Keratinocyte (primary cell): ENCODE measurements around the gene HDHD5. TPM values are rescaled to one million over a fixed set of nuclear protein-coding genes. Genes with fewer than 3 reads are reported as not detected.

Source experiments
- DNase-seq: peaks from one replicate; pipeline ENCODE4 v3.0.0-alpha.2; 2011; ENCODE audit warnings: low read depth, missing footprints, low spot score
- FAIRE-seq: peaks from 2 replicates; lab custom pipeline; 2011; peaks lifted over from hg19 to GRCh38; lab: Jason Lieb, UNC
- H2AFZ ChIP-seq: 2 replicates; pipeline ENCODE4 v1.6.0; 2012; ENCODE audit warnings: low read length, control low read depth, inconsistent platforms; ENCODE audit not compliant: control insufficient read depth
- H3K27ac ChIP-seq: 2 replicates; pipeline ENCODE4 v1.5.1; 2011; ENCODE audit warnings: low read length; ENCODE audit not compliant: control insufficient read depth, insufficient read depth
- H3K27me3 ChIP-seq: 3 replicates; pipeline ENCODE4 v1.6.0; 2011; ENCODE audit warnings: low read length; ENCODE audit not compliant: control insufficient read depth, insufficient read depth; ENCODE audit errors: extremely low read depth
- H3K36me3 ChIP-seq, 2 experiments: 2 replicates in 1 of 2; 3 replicates in 1 of 2; pipeline ENCODE4 v1.5.1; 2011; ENCODE audit warnings: low read length in 2 of 2, mild to moderate bottlenecking in 1 of 2; ENCODE audit not compliant: control insufficient read depth in 2 of 2, insufficient read depth in 2 of 2; ENCODE audit errors: extremely low read depth in 1 of 2
- H3K4me1 ChIP-seq: 3 replicates; pipeline ENCODE4 v1.5.1; 2011; ENCODE audit warnings: low read length; ENCODE audit not compliant: control insufficient read depth, insufficient read depth; ENCODE audit errors: extremely low read depth
- H3K4me2 ChIP-seq: 3 replicates; pipeline ENCODE4 v1.6.0; 2011; ENCODE audit warnings: low read depth, low read length; ENCODE audit not compliant: control insufficient read depth, insufficient read depth; ENCODE audit errors: extremely low read depth
- H3K4me3 ChIP-seq, 3 experiments: fragments of 200-600 bp in 1 of 3; sonication (generic) in 1 of 3; 2 replicates in 2 of 3; 3 replicates in 1 of 3; pipeline ENCODE4 v1.5.1; 2011 to 2016; ENCODE audit warnings: low read length in 3 of 3, mild to moderate bottlenecking in 3 of 3, control low read depth in 2 of 3, inconsistent platforms in 1 of 3, low read depth in 1 of 3, mixed read lengths in 1 of 3, mixed run types in 1 of 3, moderate library complexity in 1 of 3; ENCODE audit not compliant: control insufficient read depth in 2 of 3, insufficient read depth in 2 of 3; ENCODE audit errors: extremely low read depth in 1 of 3
- H3K79me2 ChIP-seq: 2 replicates; pipeline ENCODE4 v1.6.0; 2012; ENCODE audit warnings: low read length; ENCODE audit not compliant: control insufficient read depth, insufficient read depth
- H3K9ac ChIP-seq: 3 replicates; pipeline ENCODE4 v1.6.0; 2011; ENCODE audit warnings: low read length; ENCODE audit not compliant: control insufficient read depth, insufficient read depth; ENCODE audit errors: extremely low read depth
- H3K9me1 ChIP-seq: 3 replicates; pipeline ENCODE4 v1.6.0; 2011; ENCODE audit warnings: low read length; ENCODE audit not compliant: control insufficient read depth, insufficient read depth; ENCODE audit errors: extremely low read depth
- H3K9me3 ChIP-seq: 2 replicates; pipeline ENCODE4 v1.5.1; 2012; ENCODE audit warnings: low read depth, low read length; ENCODE audit not compliant: control insufficient read depth
- H4K20me1 ChIP-seq: 3 replicates; pipeline ENCODE4 v1.6.0; 2011; ENCODE audit warnings: low read length; ENCODE audit not compliant: control insufficient read depth, insufficient read depth; ENCODE audit errors: extremely low read depth
- EZH2 ChIP-seq: IDR thresholded peaks from one replicate; pipeline ENCODE4 v1.6.1; 2012; ENCODE audit warnings: inconsistent platforms, mild to moderate bottlenecking, low read length, moderate library complexity
- dilution Hi-C: fragments of 300-500 bp; cut with MboI; formaldehyde crosslinking; loops from one replicate; pipeline ENCODE4 v1.7.0; 2020; ENCODE audit warnings: low sequenced_read_pairs; ENCODE audit not compliant: extremely low pct_ligation_motif_present
- polyA minus RNA-seq, 3 experiments: library from RNA; depleted of rRNA, polyadenylated mRNA; stranded (reverse); fragments of >200 nt; gene quantifications; 1 replicate in 1 of 3; 2 replicates in 1 of 3; 3 replicates in 1 of 3; pipeline ENCODE4 v1.2.3, GENCODE V29; 2011
- polyA plus RNA-seq, 5 experiments: library from polyadenylated mRNA; depleted of rRNA in 3 of 5; stranded (reverse) in 3 of 5; stranded (forward) in 1 of 5; unstranded in 1 of 5; fragments of >200 nt; gene quantifications; 1 replicate in 1 of 5; 2 replicates in 3 of 5; 3 replicates in 1 of 5; pipeline versions ENCODE4 v1.2.1 to v1.2.3, GENCODE V29; 2011 to 2012; ENCODE audit warnings: missing spikeins in 2 of 5, low read depth in 1 of 5, low replicate concordance in 1 of 5
- TF ChIP-seq, protein P1 (sequence below), 3 experiments: IDR thresholded peaks in 1 of 3; conservative IDR thresholded peaks in 1 of 3; optimal IDR thresholded peaks in 1 of 3; 2 replicates in 2 of 3; 3 replicates in 1 of 3; pipeline versions ENCODE3 to v1.5.1; 2011; ENCODE audit warnings: low read length in 3 of 3, mild to moderate bottlenecking in 3 of 3, moderate library complexity in 2 of 3, control low read depth in 1 of 3, inconsistent platforms in 1 of 3; ENCODE audit not compliant: insufficient read depth in 2 of 3; ENCODE audit errors: extremely low read depth in 1 of 3

Gene HDHD5
- polyA plus RNA-seq, result 22.6 to 30.9 TPM (median 22.9 TPM) in 3 replicates
- polyA plus RNA-seq (2011; ENCODE audit: low read depth), result 3.5 TPM
- polyA plus RNA-seq (2011; cell fraction: cytosol; rRNA removed), result 15.3 and 22.4 TPM in 2 replicates
- 19.4 and 22.5 TPM in 2 replicates for polyA plus RNA-seq (2011; cell fraction: nucleus; rRNA removed)
- polyA plus RNA-seq (2012; ENCODE audit: low replicate concordance), result 14.7 and 26.7 TPM in 2 replicates
- 18.8 to 21.9 TPM (median 18.9 TPM) in 3 replicates for polyA minus RNA-seq
- 24.0 TPM for polyA minus RNA-seq (2011; cell fraction: cytosol; rRNA and poly(A)+ RNA removed)
- 9.4 and 11.3 TPM in 2 replicates for polyA minus RNA-seq (2011; cell fraction: nucleus; rRNA and poly(A)+ RNA removed)

DNA sequence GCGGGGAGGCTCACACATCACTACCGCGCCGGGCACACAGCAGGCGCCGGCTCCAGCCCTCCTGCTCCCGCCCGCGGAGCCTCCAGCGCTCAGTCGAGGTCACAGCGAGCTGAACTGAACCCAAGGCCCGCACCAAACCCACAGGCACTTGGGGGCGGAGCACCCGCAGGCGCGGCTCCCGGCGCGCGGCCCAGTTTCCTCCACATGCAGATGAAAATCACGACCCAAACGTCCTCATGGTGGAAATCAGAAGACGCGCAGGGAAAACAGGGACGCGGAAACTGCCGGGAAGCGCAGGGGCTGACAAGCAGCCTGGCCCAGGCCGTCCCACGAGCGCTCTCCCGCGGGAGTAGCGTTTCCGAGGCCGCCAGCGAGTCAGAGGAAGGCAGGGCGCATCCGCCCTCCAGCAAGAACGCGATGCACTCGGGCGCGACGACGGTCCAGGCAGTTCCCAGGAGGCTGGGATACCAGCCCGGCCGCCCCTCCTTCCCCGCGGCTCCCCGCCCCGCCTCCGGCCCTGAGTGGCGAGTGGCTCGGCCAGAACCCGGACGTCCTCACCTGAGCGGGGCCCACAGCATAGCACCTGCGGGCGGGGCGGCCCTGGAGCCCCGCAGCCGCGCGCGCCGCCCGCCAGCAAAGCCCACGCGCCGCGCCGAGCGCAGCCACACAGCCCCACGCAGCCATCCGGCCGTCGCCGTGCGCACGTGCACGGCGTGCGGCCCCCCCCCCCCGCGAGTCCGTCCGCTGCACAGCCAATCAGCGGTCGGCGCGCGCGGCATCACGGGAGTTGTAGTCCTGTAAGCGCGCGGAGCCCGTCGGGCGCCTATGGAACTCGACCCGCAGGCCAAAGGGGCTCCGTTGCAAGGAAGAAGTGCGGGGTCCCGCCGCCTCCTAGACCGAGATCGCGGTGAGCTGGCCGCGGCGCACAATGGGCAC is at the start of gene HDHD5:
Gene HDHD5, minus strand, starts transcription at position 710 of the 936 bp plus-strand sequence. Its CDS starts 26 bp downstream, at position 684.
- Histone ChIP-seq H3K4me1 (peaks cover 12% of the 10 kb centered on the region), H3K9ac (peak within 1 kb of the TSS; percentile 76), H4K20me1 (peaks cover 2% of the 10 kb centered on the region), H3K4me3 (peak within 1 kb of the TSS; percentile 56 to 83 (median 80)), H3K4me2 (peak within 1 kb of the TSS; percentile 90), H3K9me1 (no peaks in the 10 kb centered on the region), H3K36me3 (no peaks in the 10 kb centered on the region), H3K79me2 (peaks cover 33% of the 10 kb centered on the region), H3K9me3 (no peaks in the 10 kb centered on the region), H3K27me3 (no peaks in the 10 kb centered on the region), H3K27ac (peak within 1 kb of the TSS; percentile 66), H2AFZ (peak within 1 kb of the TSS; percentile 89)
- dilution Hi-C loops, result no loop called here
- TF ChIP-seq, protein P1, sequence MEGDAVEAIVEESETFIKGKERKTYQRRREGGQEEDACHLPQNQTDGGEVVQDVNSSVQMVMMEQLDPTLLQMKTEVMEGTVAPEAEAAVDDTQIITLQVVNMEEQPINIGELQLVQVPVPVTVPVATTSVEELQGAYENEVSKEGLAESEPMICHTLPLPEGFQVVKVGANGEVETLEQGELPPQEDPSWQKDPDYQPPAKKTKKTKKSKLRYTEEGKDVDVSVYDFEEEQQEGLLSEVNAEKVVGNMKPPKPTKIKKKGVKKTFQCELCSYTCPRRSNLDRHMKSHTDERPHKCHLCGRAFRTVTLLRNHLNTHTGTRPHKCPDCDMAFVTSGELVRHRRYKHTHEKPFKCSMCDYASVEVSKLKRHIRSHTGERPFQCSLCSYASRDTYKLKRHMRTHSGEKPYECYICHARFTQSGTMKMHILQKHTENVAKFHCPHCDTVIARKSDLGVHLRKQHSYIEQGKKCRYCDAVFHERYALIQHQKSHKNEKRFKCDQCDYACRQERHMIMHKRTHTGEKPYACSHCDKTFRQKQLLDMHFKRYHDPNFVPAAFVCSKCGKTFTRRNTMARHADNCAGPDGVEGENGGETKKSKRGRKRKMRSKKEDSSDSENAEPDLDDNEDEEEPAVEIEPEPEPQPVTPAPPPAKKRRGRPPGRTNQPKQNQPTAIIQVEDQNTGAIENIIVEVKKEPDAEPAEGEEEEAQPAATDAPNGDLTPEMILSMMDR (optimal IDR thresholded peaks at IDR 0.05 in 1 of 3, IDR thresholded peaks at IDR 0.05 in 1 of 3, conservative IDR thresholded peaks at IDR 0.05 in 1 of 3; ENCODE audit: extremely low read depth in 1 of 3, insufficient read depth in 2 of 3, low read length in 3 of 3), result peak in 1 of 3 experiments; percentile 6
- TF ChIP-seq EZH2, result no peak
- FAIRE-seq (no peak), DNase-seq (no peak)

DNA sequence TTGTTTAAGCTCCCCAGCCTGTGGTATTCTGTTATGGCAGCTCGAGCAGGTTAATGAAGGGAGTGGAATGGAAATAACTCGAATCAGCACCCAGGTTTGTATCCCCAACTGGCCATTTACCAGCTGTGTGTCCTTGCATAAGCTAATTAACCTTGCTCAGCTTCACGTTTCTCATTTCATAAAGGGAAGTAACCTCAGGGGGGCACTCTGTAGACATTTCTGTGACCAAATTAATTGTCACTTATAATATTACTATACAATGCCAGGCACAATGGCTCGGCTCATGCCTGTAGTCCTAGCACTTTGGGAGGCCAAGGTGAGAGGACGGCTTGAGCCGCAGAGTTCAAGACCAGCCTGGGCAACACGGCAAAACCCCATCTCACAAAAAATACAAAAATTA is 46.4 kb upstream of the HDHD5 start:
- no peak overlapping the region for H3K4me2 ChIP-seq
- no peaks in the 10 kb centered on the region for H3K9me1 ChIP-seq
- H3K27ac ChIP-seq, result no peak overlapping the region
- no peaks in the 10 kb centered on the region for H3K36me3 ChIP-seq
- H3K79me2 ChIP-seq, result no peaks in the 10 kb centered on the region
- no peak overlapping the region for H2AFZ ChIP-seq
- no peaks in the 10 kb centered on the region for H3K4me1 ChIP-seq
- H4K20me1 ChIP-seq, result no peaks in the 10 kb centered on the region
- DNase-seq, result no peak
- TF ChIP-seq EZH2, result no peak
- TF ChIP-seq, protein P1 (optimal IDR thresholded peaks at IDR 0.05 in 1 of 3, IDR thresholded peaks at IDR 0.05 in 1 of 3, conservative IDR thresholded peaks at IDR 0.05 in 1 of 3; ENCODE audit: extremely low read depth in 1 of 3, insufficient read depth in 2 of 3, low read length in 3 of 3), result no peak
- H3K9ac ChIP-seq, result no peak overlapping the region
- no peak overlapping the region for H3K4me3 ChIP-seq
- no peaks in the 10 kb centered on the region for H3K27me3 ChIP-seq
- FAIRE-seq, result no peak
- H3K9me3 ChIP-seq, result no peaks in the 10 kb centered on the region
- dilution Hi-C loops, result no loop called here
